HG03060 (cell line): ENCODE data around the gene ATP1B1.

Experiments
- ATAC-seq: cut with Tn5 transposase; IDR thresholded peaks from one replicate; pipeline ENCODE4 v1.9.1; 2021; ENCODE audit warnings: low read depth, moderate number of reproducible peaks; ENCODE audit not compliant: unreplicated experiment

Gene ATP1B1

GRCh38 chr1:169092399-169092798 lies 14.1 kb upstream of the ATP1B1 start:
- ATAC-seq: no peak

- ATAC-seq: no peak
Observed at GRCh38 chr1:169094897-169095569, 11.5 kb upstream of the ATP1B1 start.

GRCh38 chr1:169098380-169098779 lies 8.1 kb upstream of the ATP1B1 start:
- ATAC-seq: no peak

- no peak for ATAC-seq
Observed at GRCh38 chr1:169099561-169099960, 6.9 kb upstream of the ATP1B1 start.

DNA sequence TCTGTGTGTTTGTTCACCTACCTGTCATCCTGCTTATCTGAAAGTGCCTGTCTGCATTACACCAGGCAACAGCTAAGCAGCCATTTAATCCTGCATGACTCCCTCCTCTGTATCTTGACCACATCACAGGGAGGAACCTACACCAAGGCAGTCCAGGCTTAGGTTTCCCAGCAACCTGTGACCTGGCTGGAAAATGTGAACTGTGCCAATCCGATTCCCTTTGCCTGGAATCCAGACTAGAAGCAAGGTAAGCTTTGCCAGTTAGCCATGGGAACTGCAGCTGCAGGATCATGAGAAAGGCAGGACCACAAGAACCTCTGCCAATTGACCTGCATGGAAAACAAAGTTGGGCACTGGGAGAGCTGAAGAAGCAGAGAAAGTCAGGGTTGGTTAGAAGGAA lies 6.3 kb upstream of the ATP1B1 start:
- ATAC-seq: no peak

- no peak for ATAC-seq
Observed at GRCh38 chr1:169100651-169101088, 5.8 kb upstream of the ATP1B1 start.

DNA sequence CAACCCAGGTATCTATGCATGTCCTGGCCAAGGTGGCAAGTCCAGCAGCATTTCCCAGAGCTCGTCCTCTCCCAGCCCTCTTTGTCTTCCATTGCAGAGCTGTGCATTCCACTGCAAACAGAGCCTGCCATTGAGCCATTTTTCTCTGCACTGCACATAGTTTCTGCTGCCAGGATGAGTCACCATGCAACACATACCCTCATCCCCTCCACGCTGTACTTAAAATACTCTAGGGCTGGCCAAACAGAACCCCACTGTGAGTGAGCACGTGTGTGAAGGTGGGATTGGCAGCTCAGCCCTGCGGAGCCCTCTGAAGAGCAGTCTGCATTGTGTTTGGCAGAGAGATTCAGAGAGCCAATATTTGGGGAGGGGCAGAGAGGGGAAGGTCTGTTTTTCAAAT lies 3.9 kb upstream of the ATP1B1 start:
- no peak for ATAC-seq

GRCh38 chr1:169103002-169103401 lies 3.5 kb upstream of the ATP1B1 start:
- no peak for ATAC-seq

DNA sequence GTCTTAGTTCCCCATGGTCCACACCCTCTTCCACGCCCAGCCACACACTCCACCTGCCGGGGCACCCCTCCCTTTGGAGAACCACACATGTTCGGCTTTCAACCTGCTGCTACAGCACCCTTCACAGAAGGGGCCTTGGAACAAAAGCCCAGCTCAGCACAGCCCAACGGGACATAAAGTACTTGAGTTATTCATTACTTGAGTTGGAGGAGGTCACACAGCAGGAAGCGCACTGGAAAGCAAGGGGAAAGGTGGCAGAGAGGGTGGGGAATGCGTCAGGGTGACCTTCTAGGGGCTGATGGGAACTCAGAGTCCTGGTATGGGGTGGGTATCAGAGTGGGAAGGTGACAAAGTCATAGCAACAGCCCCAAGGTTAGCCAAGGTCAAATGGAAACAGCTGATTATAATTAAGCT lies 3.0 kb upstream of the ATP1B1 start:
- ATAC-seq: no peak

GRCh38 chr1:169105087-169105433 lies 1.4 kb upstream of the ATP1B1 start:
- no peak for ATAC-seq

DNA sequence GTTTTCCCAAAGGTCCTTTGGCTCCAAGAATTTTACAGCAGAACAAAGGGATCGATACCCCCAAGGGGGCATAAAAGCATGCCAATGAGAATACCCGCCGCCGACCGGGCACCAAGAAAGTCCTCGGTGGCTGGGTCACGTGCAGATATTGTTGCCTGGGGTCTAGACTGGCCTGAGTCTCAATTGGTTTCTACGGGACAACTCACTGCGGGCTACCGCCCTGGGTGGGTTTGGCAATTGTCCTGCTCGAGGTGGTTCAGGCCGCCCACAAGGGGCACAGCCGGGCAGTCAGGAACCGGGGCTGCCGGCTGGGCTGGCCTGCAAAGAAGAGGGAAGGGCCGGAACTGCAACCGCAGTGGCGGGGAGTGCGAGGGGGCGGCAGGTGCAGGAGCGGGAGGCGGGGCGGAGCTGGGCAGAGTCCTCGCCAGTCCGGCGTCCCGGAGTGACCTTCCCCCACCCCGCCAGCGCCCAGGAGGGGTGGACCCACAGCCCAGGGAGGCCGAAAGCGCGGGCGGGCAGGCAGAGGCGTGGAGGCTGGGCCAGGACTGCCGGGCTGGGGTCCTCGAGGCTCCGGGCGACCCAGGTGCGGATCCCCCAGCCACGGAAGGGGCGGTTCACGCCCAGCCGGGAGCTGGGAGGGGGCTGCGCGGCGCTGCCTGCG lies 926 bp upstream of the ATP1B1 start:
- no peak for ATAC-seq

DNA sequence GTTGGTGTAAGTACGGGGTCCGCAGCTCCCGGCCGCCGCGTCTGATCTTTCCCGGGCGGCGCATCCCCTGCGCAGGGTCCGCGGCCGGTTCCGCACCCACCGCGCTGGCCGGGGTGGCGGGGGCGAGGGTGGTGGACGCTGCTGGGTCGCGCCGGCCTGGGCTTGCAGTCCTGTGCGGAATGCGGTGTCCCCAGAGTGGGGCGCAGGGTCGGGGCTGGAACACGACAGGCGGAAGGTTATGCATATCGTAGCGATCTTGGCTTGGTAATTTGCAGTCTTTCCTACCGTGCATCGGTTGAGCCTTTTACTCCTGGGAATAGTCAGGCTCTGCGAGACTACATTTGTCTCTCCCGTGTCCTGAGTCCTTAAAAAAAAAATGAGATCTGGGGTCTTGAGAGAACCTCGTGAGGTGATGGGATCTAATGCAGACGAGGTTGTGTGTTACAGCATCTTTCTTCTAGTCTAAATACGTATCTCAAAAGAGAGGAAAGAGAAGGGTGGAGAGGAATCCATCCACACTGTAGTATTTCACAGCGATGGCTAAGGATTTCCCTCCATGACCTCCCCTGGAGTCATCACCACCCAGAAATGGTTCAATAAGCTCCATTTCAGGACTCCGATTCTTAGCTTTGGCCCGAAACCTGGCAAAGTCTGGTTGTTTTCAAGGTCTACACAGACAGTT lies 572 bp downstream of the ATP1B1 start:
- ATAC-seq: no peak

- ATAC-seq: no peak
Observed at GRCh38 chr1:169107603-169108208, 1.2 kb downstream of the ATP1B1 start.

GRCh38 chr1:169108223-169108622 lies 1.7 kb downstream of the ATP1B1 start:
- no peak for ATAC-seq

- ATAC-seq: no peak
Observed at GRCh38 chr1:169108863-169109560, 2.5 kb downstream of the ATP1B1 start.

- ATAC-seq: no peak
Observed at GRCh38 chr1:169109561-169110134, 3.2 kb downstream of the ATP1B1 start.

- ATAC-seq: no peak
Observed at GRCh38 chr1:169110236-169110635, 3.7 kb downstream of the ATP1B1 start.

DNA sequence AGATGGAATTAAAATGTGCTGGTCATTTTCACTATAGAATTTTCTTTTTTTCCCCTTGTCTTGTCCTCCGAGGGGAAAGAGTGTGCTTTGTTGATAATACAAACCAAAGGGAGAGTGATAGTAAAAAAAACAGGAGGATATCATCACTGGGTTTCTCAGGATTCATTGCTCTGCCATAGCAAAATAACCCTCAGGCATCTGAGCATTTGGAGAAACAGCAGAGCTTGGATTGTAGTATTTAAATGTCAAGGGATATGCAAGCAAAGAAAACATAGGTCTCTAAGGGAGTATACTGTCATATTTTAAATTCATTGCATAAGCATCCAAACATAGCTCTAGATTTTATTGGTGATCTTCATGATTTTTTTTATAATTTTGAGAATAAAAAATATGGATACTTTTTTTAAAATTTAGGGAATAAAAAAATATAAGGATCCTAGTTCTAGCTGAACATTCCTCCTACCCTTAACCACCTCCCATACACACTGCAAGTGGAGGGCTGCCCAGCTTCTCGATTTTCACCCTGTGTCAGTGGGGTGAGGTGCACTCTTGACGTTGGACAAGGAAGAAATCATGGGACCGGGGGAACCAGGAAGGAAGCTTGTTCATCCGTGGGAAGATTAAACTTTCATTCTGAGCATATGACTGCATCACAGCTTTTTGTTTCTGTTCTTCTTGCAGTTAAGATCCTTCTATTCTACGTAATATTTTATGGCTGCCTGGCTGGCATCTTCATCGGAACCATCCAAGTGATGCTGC lies 4.4 kb downstream of the ATP1B1 start:
- no peak for ATAC-seq

DNA sequence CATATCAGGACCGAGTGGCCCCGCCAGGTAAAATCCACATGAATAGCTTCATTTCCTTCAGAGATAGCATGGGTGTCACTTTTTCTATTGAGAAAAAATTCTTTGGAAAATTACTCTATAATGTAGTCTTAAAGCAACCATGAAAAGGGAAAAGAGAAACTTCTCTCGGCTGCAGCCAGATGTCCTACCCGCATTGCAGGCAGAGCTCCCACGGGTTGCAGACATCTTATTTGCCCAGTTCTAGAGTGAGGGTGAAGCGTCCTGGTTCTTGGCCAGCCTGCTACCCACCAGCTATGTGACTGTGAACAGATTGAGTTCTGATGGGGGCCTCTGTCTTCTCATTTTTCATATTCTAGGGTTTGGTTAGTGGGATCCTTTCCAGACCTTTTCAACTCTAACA lies 5.0 kb downstream of the ATP1B1 start:
- ATAC-seq: no peak

- ATAC-seq: no peak
Observed at GRCh38 chr1:169112241-169112640, 5.8 kb downstream of the ATP1B1 start.
